ENCODE measurements around the gene NCR2. TPM values are rescaled to one million over a fixed set of nuclear protein-coding genes. Genes with fewer than 3 reads are reported as not detected.

NCR2 gene
- total RNA-seq, 1 experiment from 2014 or later, result not detected

- no peak for DNase-seq (ENCODE audit: low read depth, low spot score)
- H3K27ac ChIP-seq (ENCODE audit: low read length), result no peak overlapping the region
- H3K9me3 ChIP-seq (ENCODE audit: control insufficient read depth, insufficient read depth, low read depth, low read length), result peaks cover 3% of the 10 kb centered on the region; the same call in 1 of the 2 replicates
- intact Hi-C loops (cut with micrococcal nuclease; ENCODE audit: unreplicated experiment) (no loop called here), in situ Hi-C loops (cut with HindIII; ENCODE audit: low pct_unique_long_range_greater_than_20kb, low sequenced_read_pairs) (no loop called here)
- CTCF ChIA-PET, result interaction anchor here (0.6 kb wide), 1 partner anchor 80 kb away, joined by 7 read pairs; no protein-coding TSS in a partner anchor
- no peak for TF ChIP-seq SIN3A (IDR thresholded peaks at IDR 0.05; ENCODE audit: borderline replicate concordance, insufficient read depth, low read depth, low read length)
- TF ChIP-seq CTCF (IDR thresholded peaks at IDR 0.05), result no peak
- no peak for TF ChIP-seq TCF7L2 (IDR thresholded peaks at IDR 0.05; ENCODE audit: low read depth, low read length)
- no peak for TF ChIP-seq POLR2AphosphoS5 (IDR thresholded peaks at IDR 0.05; ENCODE audit: low read depth, low read length)
- TF ChIP-seq, protein P1, sequence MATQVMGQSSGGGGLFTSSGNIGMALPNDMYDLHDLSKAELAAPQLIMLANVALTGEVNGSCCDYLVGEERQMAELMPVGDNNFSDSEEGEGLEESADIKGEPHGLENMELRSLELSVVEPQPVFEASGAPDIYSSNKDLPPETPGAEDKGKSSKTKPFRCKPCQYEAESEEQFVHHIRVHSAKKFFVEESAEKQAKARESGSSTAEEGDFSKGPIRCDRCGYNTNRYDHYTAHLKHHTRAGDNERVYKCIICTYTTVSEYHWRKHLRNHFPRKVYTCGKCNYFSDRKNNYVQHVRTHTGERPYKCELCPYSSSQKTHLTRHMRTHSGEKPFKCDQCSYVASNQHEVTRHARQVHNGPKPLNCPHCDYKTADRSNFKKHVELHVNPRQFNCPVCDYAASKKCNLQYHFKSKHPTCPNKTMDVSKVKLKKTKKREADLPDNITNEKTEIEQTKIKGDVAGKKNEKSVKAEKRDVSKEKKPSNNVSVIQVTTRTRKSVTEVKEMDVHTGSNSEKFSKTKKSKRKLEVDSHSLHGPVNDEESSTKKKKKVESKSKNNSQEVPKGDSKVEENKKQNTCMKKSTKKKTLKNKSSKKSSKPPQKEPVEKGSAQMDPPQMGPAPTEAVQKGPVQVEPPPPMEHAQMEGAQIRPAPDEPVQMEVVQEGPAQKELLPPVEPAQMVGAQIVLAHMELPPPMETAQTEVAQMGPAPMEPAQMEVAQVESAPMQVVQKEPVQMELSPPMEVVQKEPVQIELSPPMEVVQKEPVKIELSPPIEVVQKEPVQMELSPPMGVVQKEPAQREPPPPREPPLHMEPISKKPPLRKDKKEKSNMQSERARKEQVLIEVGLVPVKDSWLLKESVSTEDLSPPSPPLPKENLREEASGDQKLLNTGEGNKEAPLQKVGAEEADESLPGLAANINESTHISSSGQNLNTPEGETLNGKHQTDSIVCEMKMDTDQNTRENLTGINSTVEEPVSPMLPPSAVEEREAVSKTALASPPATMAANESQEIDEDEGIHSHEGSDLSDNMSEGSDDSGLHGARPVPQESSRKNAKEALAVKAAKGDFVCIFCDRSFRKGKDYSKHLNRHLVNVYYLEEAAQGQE (IDR thresholded peaks at IDR 0.05; ENCODE audit: insufficient read depth in 1 of 2, low read depth in 2 of 2, low read length in 1 of 2), result no peak
- peaks cover 5% of the 10 kb centered on the region for H3K27me3 ChIP-seq (ENCODE audit: control insufficient read depth, insufficient read depth, low read length)
- H3K36me3 ChIP-seq (ENCODE audit: control insufficient read depth, insufficient read depth, low read length), result no peaks in the 10 kb centered on the region
- POLR2A ChIA-PET, result interaction anchor here (0.6 kb wide), 1 partner anchor 69 kb away, joined by 3 read pairs; no protein-coding TSS in a partner anchor
- H3K4me1 ChIP-seq (ENCODE audit: control insufficient read depth, insufficient read depth, low read length), result no peaks in the 10 kb centered on the region
- ATAC-seq, result no peak
- no peak overlapping the region for H3K4me3 ChIP-seq (ENCODE audit: low read depth in 2 of 2, low read length in 2 of 2)
- no TSS peak for BruUV-seq (replicated peaks)
These were observed 9.5 kb downstream of the NCR2 start for GRCh38 chr6:41344876-41345275.

DNA sequence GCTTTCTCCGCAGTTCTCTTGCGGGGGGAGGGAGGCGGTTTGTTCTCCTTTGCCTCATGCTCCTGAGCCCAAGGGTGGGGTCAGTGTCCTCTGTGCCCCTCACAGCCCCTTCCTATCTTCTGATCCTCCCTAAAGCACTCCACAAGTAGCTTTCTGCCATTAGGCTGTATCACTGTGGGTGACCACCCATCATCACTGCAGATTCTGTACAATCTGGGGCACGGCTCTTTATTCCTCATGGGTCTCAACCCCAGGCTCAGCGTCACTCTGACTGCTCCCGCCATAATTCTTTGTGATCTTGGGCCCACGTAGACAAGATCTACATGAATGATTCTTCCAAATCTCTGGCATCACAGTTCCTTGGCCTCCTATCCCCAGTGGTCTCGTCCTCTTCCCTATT lies 10.5 kb downstream of the NCR2 start:
- Histone ChIP-seq H3K9me3 (ENCODE audit: control insufficient read depth, insufficient read depth, low read depth, low read length) (peaks cover 3% of the 10 kb centered on the region; the same call in 1 of the 2 replicates), H3K27ac (ENCODE audit: low read length) (no peak overlapping the region), H3K36me3 (ENCODE audit: control insufficient read depth, insufficient read depth, low read length) (no peaks in the 10 kb centered on the region), H3K27me3 (ENCODE audit: control insufficient read depth, insufficient read depth, low read length) (peaks cover 12% of the 10 kb centered on the region), H3K4me3 (ENCODE audit: low read depth in 2 of 2, low read length in 2 of 2) (no peak overlapping the region), H3K4me1 (ENCODE audit: control insufficient read depth, insufficient read depth, low read length) (no peaks in the 10 kb centered on the region)
- ChIA-PET POLR2A (interaction anchor here (0.6 kb wide), 1 partner anchor 68 kb away, joined by 3 read pairs; no protein-coding TSS in a partner anchor), CTCF (no interaction called here)
- no peak for ATAC-seq
- no peak for DNase-seq (ENCODE audit: low read depth, low spot score)
- BruUV-seq (replicated peaks), result no TSS peak
- intact Hi-C loops (cut with micrococcal nuclease; ENCODE audit: unreplicated experiment), result no loop called here
- TF ChIP-seq, protein P1 (IDR thresholded peaks at IDR 0.05; ENCODE audit: insufficient read depth in 1 of 2, low read depth in 2 of 2, low read length in 1 of 2), result no peak
- TF ChIP-seq CTCF (IDR thresholded peaks at IDR 0.05) (no peak), SIN3A (IDR thresholded peaks at IDR 0.05; ENCODE audit: borderline replicate concordance, insufficient read depth, low read depth, low read length) (no peak), POLR2AphosphoS5 (IDR thresholded peaks at IDR 0.05; ENCODE audit: low read depth, low read length) (no peak), TCF7L2 (IDR thresholded peaks at IDR 0.05; ENCODE audit: low read depth, low read length) (no peak)
- in situ Hi-C loops (cut with HindIII; ENCODE audit: low pct_unique_long_range_greater_than_20kb, low sequenced_read_pairs), result no loop called here

All from Panc1 (cell line).